Measurements from ENCODE around the gene PSMA2.
A peak's percentile ranks its signal among the peaks of the same experiment; 100 is the strongest.

The PSMA2 gene

GRCh38 chr7:42972699-42973500 is 40.9 kb upstream of the PSMA2 start:
- no peak for TF ChIP-seq CTCF (conservative IDR thresholded peaks at IDR 0.05; ENCODE audit: low read depth)
- DNase-seq (ENCODE audit: low spot score), result peak; percentile 69
- peak overlapping the region; percentile 57; the same call in 1 of the 2 replicates for H3K27ac ChIP-seq
- ChIA-PET CTCF (no interaction called here), POLR2A (ENCODE audit: low non-redundant PET) (no interaction called here)

- no peak overlapping the region for H3K27ac ChIP-seq
- DNase-seq (ENCODE audit: low spot score), result no peak
- CTCF ChIA-PET, result no interaction called here
- POLR2A ChIA-PET (ENCODE audit: low non-redundant PET), result interaction anchor here (0.6 kb wide), 1 partner anchor 1000 kb away, joined by 4 read pairs; no protein-coding TSS in a partner anchor
- no peak for TF ChIP-seq CTCF (conservative IDR thresholded peaks at IDR 0.05; ENCODE audit: low read depth)
These were observed 35.4 kb upstream of the PSMA2 start for GRCh38 chr7:42967391-42967790.

- no peak for DNase-seq (ENCODE audit: low spot score)
- POLR2A ChIA-PET (ENCODE audit: low non-redundant PET), result no interaction called here
- CTCF ChIA-PET, result no interaction called here
- TF ChIP-seq CTCF (conservative IDR thresholded peaks at IDR 0.05; ENCODE audit: low read depth), result no peak
- no peak overlapping the region for H3K27ac ChIP-seq
These were observed 33.2 kb upstream of the PSMA2 start for GRCh38 chr7:42964849-42965805.

- TF ChIP-seq CTCF (conservative IDR thresholded peaks at IDR 0.05; ENCODE audit: low read depth), result no peak
- ChIA-PET CTCF (interaction anchor here (0.6 kb wide), 1 partner anchor 35 kb away, joined by 3 read pairs; no protein-coding TSS in a partner anchor), POLR2A (ENCODE audit: low non-redundant PET) (no interaction called here)
- DNase-seq (ENCODE audit: low spot score), result no peak
- no peak overlapping the region for H3K27ac ChIP-seq
These were observed 32.3 kb upstream of the PSMA2 start for GRCh38 chr7:42964293-42964692.

GRCh38 chr7:42961170-42961569 is 29.2 kb upstream of the PSMA2 start:
- DNase-seq (ENCODE audit: low spot score), result no peak
- H3K27ac ChIP-seq, result no peak overlapping the region
- TF ChIP-seq CTCF (conservative IDR thresholded peaks at IDR 0.05; ENCODE audit: low read depth), result no peak
- POLR2A ChIA-PET (ENCODE audit: low non-redundant PET), result no interaction called here
- CTCF ChIA-PET, result interaction anchor here (0.7 to 1.9 kb wide), 3 partner anchors 20 to 300 kb away, joined by 3 to 7 read pairs (median 6); no protein-coding TSS in a partner anchor

- H3K27ac ChIP-seq, result no peak overlapping the region
- no peak for TF ChIP-seq CTCF (conservative IDR thresholded peaks at IDR 0.05; ENCODE audit: low read depth)
- POLR2A ChIA-PET (ENCODE audit: low non-redundant PET), result no interaction called here
- CTCF ChIA-PET, result interaction anchor here (0.6 to 1.9 kb wide), 4 partner anchors 20 to 1128 kb away, joined by 3 to 7 read pairs (median 4); no protein-coding TSS in a partner anchor
- no peak for DNase-seq (ENCODE audit: low spot score)
These were observed 28.8 kb upstream of the PSMA2 start for GRCh38 chr7:42960762-42961161.
